ENCODE results near the gene CFAP221. TPM values are rescaled to one million over a fixed set of nuclear protein-coding genes. Genes with fewer than 3 reads are reported as not detected.

Gene CFAP221
- polyA plus RNA-seq, 2 of the 4 experiments (the other 2 are of a cell fraction) = 0.17 to 0.30 TPM

DNA sequence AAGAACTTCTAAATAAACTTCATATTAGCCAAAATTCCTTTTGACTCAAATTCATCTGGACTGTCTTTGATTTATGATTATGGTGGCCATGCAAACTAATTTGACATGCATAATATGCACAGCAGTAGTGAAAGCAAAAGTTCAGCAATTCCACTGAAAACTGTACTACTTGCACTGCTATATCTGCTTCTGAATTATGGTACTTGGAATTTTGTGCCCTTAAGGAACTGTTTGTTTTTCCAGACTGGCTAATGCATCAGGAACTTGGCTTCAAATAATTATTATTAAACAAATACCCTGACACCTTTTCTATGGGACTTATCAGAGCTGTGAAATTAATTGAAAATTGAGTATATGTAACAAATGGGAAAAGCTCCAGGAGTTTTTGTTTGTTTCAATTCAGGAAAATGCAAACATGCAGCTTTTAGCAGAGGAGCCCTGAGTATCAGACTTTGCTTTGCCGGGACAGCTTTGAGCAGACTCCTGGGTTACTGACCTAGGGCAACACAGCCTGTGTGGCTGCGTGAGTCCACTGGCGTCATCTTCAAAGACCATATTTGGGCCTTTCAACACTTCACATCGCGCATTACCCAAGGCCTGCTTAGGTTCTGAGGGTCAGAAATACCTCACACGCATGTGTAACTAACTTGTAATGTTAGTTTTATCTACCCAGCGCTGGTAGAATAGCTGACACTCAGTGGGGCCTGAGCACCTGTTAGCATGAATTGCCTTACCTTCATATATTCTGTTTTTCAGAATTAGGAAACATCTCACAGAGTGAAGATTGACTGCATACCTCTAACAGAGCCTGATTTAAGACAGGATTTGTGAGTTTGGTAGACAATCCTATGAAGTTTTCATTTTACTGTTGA lies 35.4 kb downstream of the CFAP221 start:
- no peak overlapping the region for H3K4me2 ChIP-seq
- 82% methylated on average over 7 of the region's 7 CpGs for WGBS (ENCODE audit: missing lambda C conversion rate)
- H3K4me3 ChIP-seq = no peak overlapping the region
- 0 out of 3 replicates have a peak, but pooled peaks cover 10% of the 10 kb centered on the region for H3K9me3 ChIP-seq
- ChIA-PET CTCF (interaction anchor here (0.5 kb wide), 1 partner anchor 86 kb away, joined by 4 read pairs; no protein-coding TSS in a partner anchor), POLR2A (no interaction called here)
- no peaks in the 10 kb centered on the region for H3K4me1 ChIP-seq
- TF ChIP-seq RCOR1 (IDR thresholded peaks at IDR 0.05; ENCODE audit: low read depth, low read length) = no peak
- TF ChIP-seq, protein P1, sequence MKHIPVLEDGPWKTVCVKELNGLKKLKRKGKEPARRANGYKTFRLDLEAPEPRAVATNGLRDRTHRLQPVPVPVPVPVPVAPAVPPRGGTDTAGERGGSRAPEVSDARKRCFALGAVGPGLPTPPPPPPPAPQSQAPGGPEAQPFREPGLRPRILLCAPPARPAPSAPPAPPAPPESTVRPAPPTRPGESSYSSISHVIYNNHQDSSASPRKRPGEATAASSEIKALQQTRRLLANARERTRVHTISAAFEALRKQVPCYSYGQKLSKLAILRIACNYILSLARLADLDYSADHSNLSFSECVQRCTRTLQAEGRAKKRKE (CRISPR knock-in tag; IDR thresholded peaks at IDR 0.05; ENCODE audit: low read depth) = no peak
- TF ChIP-seq, protein P2, sequence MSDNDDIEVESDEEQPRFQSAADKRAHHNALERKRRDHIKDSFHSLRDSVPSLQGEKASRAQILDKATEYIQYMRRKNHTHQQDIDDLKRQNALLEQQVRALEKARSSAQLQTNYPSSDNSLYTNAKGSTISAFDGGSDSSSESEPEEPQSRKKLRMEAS (IDR thresholded peaks at IDR 0.05) = no peak
- no peak for TF ChIP-seq ZC3H11A (IDR thresholded peaks at IDR 0.05)
- TF ChIP-seq EHF (CRISPR knock-in tag; IDR thresholded peaks at IDR 0.05) = no peak
- no peak for TF ChIP-seq JUNB (IDR thresholded peaks at IDR 0.05)
- no peak for TF ChIP-seq HOXB13 (CRISPR knock-in tag; IDR thresholded peaks at IDR 0.05; ENCODE audit: low read depth)
- TF ChIP-seq, protein P3, sequence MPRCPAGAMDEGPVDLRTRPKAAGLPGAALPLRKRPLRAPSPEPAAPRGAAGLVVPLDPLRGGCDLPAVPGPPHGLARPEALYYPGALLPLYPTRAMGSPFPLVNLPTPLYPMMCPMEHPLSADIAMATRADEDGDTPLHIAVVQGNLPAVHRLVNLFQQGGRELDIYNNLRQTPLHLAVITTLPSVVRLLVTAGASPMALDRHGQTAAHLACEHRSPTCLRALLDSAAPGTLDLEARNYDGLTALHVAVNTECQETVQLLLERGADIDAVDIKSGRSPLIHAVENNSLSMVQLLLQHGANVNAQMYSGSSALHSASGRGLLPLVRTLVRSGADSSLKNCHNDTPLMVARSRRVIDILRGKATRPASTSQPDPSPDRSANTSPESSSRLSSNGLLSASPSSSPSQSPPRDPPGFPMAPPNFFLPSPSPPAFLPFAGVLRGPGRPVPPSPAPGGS (IDR thresholded peaks at IDR 0.05) = no peak
- no peak for TF ChIP-seq RNF2 (IDR thresholded peaks at IDR 0.05; ENCODE audit: borderline replicate concordance, low read depth)
- TF ChIP-seq RARB (CRISPR knock-in tag; IDR thresholded peaks at IDR 0.05) = no peak
- DNase-seq (ENCODE audit: low read depth in 1 of 2, low spot score in 1 of 2) (no peak), FAIRE-seq (no peak), ATAC-seq (no peak)
- no peak overlapping the region for H3K27ac ChIP-seq

DNA sequence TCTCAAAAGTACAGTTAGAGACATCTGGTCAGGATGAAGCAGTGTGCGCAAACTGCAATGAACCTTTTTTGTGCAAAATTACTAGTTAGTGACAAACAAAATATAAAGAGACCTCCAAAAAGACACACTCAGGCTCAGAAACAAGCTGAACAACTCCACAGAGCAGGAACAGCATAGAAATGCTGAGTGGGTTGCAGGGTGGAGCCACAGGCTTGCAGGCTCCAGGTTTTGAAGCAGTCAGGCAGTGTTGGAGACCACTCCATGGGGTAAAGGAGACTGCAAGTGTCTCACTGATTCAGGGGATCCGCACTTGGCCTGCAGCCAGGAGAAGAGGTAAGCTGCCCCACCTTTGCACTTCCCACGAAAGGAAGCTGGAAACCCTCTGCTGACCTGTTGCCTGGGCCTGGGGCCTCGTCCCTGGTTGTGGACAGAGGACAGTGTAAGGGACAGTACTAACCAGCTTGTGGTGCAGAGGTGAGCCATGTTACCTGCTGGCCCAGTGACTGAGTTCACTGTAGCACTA lies 36.4 kb downstream of the CFAP221 start:
- ChIA-PET CTCF (interaction anchor here (0.5 to 0.7 kb wide), 2 partner anchors 26 to 87 kb away, joined by 4 read pairs; no protein-coding TSS in a partner anchor), POLR2A (no interaction called here)
- ATAC-seq = no peak
- H3K4me3 ChIP-seq = no peak overlapping the region
- no peak overlapping the region for H3K4me2 ChIP-seq
- DNase-seq (ENCODE audit: low read depth in 1 of 2, low spot score in 1 of 2) = no peak
- no peaks in the 10 kb centered on the region for H3K4me1 ChIP-seq
- no peak overlapping the region for H3K27ac ChIP-seq
- TF ChIP-seq PHF8 (IDR thresholded peaks at IDR 0.05; ENCODE audit: borderline replicate concordance, low read depth) (no peak), CHD4 (IDR thresholded peaks at IDR 0.05; ENCODE audit: borderline replicate concordance) (no peak), ZNF302 (CRISPR knock-in tag; IDR thresholded peaks at IDR 0.05) (no peak), KDM1A (IDR thresholded peaks at IDR 0.05; ENCODE audit: low read depth) (no peak), POLR2AphosphoS2 (conservative IDR thresholded peaks at IDR 0.05; ENCODE audit: low read length) (no peak), NR3C1 (IDR thresholded peaks at IDR 0.05) (no peak), FOSB (CRISPR knock-in tag; IDR thresholded peaks at IDR 0.05) (no peak), FOXS1 (CRISPR knock-in tag; IDR thresholded peaks at IDR 0.05) (no peak), CHD2 (IDR thresholded peaks at IDR 0.05; ENCODE audit: low read length, partially characterized antibody) (no peak), ESRRA (IDR thresholded peaks at IDR 0.05; ENCODE audit: borderline replicate concordance, low read length) (no peak), SMC3 (IDR thresholded peaks at IDR 0.05) (no peak), EHF (CRISPR knock-in tag; IDR thresholded peaks at IDR 0.05) (no peak), CEBPB (IDR thresholded peaks at IDR 0.05) (no peak), HEYL (CRISPR knock-in tag; IDR thresholded peaks at IDR 0.05) (no peak), EP300 (IDR thresholded peaks at IDR 0.05) (no peak), HOXB13 (CRISPR knock-in tag; IDR thresholded peaks at IDR 0.05; ENCODE audit: low read depth) (no peak)
- TF ChIP-seq, protein P4, sequence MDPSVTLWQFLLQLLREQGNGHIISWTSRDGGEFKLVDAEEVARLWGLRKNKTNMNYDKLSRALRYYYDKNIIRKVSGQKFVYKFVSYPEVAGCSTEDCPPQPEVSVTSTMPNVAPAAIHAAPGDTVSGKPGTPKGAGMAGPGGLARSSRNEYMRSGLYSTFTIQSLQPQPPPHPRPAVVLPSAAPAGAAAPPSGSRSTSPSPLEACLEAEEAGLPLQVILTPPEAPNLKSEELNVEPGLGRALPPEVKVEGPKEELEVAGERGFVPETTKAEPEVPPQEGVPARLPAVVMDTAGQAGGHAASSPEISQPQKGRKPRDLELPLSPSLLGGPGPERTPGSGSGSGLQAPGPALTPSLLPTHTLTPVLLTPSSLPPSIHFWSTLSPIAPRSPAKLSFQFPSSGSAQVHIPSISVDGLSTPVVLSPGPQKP (IDR thresholded peaks at IDR 0.05; ENCODE audit: low read depth, low read length) = no peak
- TF ChIP-seq, protein P5, sequence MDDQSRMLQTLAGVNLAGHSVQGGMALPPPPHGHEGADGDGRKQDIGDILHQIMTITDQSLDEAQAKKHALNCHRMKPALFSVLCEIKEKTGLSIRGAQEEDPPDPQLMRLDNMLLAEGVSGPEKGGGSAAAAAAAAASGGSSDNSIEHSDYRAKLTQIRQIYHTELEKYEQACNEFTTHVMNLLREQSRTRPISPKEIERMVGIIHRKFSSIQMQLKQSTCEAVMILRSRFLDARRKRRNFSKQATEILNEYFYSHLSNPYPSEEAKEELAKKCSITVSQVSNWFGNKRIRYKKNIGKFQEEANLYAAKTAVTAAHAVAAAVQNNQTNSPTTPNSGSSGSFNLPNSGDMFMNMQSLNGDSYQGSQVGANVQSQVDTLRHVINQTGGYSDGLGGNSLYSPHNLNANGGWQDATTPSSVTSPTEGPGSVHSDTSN (IDR thresholded peaks at IDR 0.05) = no peak
- TF ChIP-seq, protein P6, sequence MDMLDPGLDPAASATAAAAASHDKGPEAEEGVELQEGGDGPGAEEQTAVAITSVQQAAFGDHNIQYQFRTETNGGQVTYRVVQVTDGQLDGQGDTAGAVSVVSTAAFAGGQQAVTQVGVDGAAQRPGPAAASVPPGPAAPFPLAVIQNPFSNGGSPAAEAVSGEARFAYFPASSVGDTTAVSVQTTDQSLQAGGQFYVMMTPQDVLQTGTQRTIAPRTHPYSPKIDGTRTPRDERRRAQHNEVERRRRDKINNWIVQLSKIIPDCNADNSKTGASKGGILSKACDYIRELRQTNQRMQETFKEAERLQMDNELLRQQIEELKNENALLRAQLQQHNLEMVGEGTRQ (IDR thresholded peaks at IDR 0.05) = no peak
- WGBS (ENCODE audit: missing lambda C conversion rate) = 52% methylated on average over 4 of the region's 4 CpGs
- no peak for FAIRE-seq
- 0 out of 3 replicates have a peak, but pooled peaks cover 10% of the 10 kb centered on the region for H3K9me3 ChIP-seq

All from A549 (cell line).